MCF 10A (cell line): Measurements from ENCODE around the gene GRIP1. TPM values are rescaled to one million over a fixed set of nuclear protein-coding genes. Genes with fewer than 3 reads are reported as not detected.

ENCODE experiments used
- BruUV-seq: library from RNA; stranded (reverse); fragments of 400-500 nt; replicated peaks from 2 replicates; lab custom pipeline; 2021; lab: Mats Ljungman, UMichigan
- CTCF ChIA-PET: fragments of 300-600 bp; sonication (Branson Sonifier 250); formaldehyde crosslinking; extraction: SDS; loops from one replicate; lab custom pipeline; 2021; ENCODE audit warnings: antibody characterized with exemption, inconsistent platforms; lab: Yijun Ruan, JAX
- POLR2A ChIA-PET: fragments of 300-600, 350-650 bp; sonication (Branson Sonifier 250); formaldehyde crosslinking; extraction: SDS; loops from one replicate; lab custom pipeline; 2020; ENCODE audit warnings: antibody characterized with exemption, inconsistent platforms; lab: Yijun Ruan, JAX
- DNase-seq: peaks from one replicate; pipeline ENCODE4 v3.0.0-alpha.2; 2018; ENCODE audit not compliant: unreplicated experiment
- H3K27ac Mint-ChIP-seq: one replicate; pipeline ENCODE4 v1.8.0; 2022; ENCODE audit warnings: mild to moderate bottlenecking, low read depth, mixed read lengths; ENCODE audit not compliant: unreplicated experiment
- H3K27me3 Mint-ChIP-seq: one replicate; pipeline ENCODE4 v1.8.0; 2022; ENCODE audit warnings: mixed read lengths; ENCODE audit not compliant: insufficient read depth, unreplicated experiment
- H3K36me3 Mint-ChIP-seq: one replicate; pipeline ENCODE4 v1.8.0; 2022; ENCODE audit warnings: mild to moderate bottlenecking, moderate library complexity, mixed read lengths; ENCODE audit not compliant: insufficient read depth, unreplicated experiment
- H3K4me1 Mint-ChIP-seq: one replicate; pipeline ENCODE4 v1.8.0; 2022; ENCODE audit warnings: mixed read lengths; ENCODE audit not compliant: insufficient read depth, unreplicated experiment
- H3K4me3 Mint-ChIP-seq: one replicate; pipeline ENCODE4 v1.8.0; 2022; ENCODE audit warnings: mild to moderate bottlenecking, moderate library complexity, mixed read lengths; ENCODE audit not compliant: unreplicated experiment
- H3K9me3 Mint-ChIP-seq: one replicate; pipeline ENCODE4 v1.8.0; 2022; ENCODE audit warnings: mixed read lengths; ENCODE audit not compliant: unreplicated experiment
- intact Hi-C: fragments of 100-400 bp; cut with micrococcal nuclease; formaldehyde crosslinking; loops from 2 replicates; pipeline ENCODE4 v1.14.1; 2022
- total RNA-seq: library from RNA; stranded (reverse); gene quantifications from 2 replicates; pipeline ENCODE4 v1.2.3, GENCODE V29; 2022
- TF ChIP-seq, protein P1 (sequence below): fragments of 200-600 bp; IDR thresholded peaks from one replicate; pipeline ENCODE4 v1.8.0; 2022; ENCODE audit warnings: antibody characterized with exemption, mild to moderate bottlenecking; ENCODE audit not compliant: unreplicated experiment

The GRIP1 gene
- total RNA-seq, 1 experiment from 2014 or later = 8.2 TPM

DNA sequence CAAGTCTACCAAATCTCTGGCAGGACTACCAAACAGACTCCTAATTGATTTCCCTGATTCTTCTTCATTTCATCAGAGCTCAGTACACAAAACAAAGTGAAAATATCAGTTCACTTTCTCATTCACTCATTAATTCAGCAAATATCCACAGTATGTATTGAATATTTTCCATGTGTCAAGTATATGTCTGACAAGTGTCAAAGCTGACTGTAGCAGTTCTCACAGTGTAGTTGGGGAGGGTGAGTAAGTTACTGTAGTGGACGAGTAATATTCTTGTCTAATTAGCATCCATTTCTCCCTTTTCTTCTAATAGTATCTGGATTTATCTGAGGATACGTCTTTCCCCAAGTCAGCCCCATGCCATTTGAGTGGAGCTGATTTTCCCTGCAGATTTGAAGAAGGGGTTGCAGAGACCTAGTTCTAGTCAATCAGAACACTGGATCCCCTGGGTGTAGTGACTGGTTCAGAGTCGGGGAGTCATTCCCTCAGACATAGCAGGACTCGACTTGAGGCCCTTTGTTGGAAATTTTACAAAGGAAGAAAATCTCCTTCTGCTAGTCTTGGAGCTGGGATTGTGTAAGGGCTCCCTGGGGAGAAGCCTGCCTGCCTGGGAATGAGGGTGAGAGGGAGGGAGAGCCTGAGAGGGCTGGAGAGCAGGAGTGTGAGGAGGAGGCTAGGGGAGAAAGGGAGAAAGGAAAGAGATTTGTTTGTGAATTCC lies 51.4 kb downstream of the GRIP1 start:
- Mint-ChIP-seq H3K9me3 (no peaks in the 10 kb centered on the region), H3K4me1 (no peaks in the 10 kb centered on the region), H3K36me3 (no peaks in the 10 kb centered on the region), H3K27me3 (no peaks in the 10 kb centered on the region), H3K27ac (no peak overlapping the region), H3K4me3 (no peak overlapping the region)
- TF ChIP-seq, protein P1, sequence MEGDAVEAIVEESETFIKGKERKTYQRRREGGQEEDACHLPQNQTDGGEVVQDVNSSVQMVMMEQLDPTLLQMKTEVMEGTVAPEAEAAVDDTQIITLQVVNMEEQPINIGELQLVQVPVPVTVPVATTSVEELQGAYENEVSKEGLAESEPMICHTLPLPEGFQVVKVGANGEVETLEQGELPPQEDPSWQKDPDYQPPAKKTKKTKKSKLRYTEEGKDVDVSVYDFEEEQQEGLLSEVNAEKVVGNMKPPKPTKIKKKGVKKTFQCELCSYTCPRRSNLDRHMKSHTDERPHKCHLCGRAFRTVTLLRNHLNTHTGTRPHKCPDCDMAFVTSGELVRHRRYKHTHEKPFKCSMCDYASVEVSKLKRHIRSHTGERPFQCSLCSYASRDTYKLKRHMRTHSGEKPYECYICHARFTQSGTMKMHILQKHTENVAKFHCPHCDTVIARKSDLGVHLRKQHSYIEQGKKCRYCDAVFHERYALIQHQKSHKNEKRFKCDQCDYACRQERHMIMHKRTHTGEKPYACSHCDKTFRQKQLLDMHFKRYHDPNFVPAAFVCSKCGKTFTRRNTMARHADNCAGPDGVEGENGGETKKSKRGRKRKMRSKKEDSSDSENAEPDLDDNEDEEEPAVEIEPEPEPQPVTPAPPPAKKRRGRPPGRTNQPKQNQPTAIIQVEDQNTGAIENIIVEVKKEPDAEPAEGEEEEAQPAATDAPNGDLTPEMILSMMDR = no peak
- no TSS peak for BruUV-seq
- CTCF ChIA-PET = interaction anchor here (1.0 kb wide), 1 partner anchor 16 kb away, joined by 3 read pairs; no protein-coding TSS in a partner anchor
- POLR2A ChIA-PET = interaction anchor here (0.6 kb wide), 1 partner anchor 35 kb away, joined by 3 read pairs; no protein-coding TSS in a partner anchor
- no peak for DNase-seq
- intact Hi-C loops = no loop called here

DNA sequence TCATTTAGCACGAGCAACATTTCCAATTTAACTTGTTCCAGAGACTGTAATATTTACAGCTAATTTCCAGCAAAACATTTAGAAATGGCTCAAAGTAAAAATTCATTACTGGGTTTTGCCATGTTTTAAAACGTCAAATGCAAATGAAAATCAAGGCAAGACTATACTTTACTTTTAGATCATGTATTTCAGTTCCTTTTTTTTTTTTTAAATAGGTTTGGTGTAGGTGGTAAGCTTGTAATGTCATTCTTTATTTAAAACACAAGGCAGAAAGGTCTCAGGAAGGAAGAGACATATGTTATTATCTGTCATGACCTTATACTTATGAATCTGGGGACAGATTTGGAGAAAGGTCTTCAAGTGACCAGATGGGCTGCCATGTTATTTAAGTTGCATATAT lies 54.1 kb downstream of the GRIP1 start:
- ChIA-PET POLR2A (no interaction called here), CTCF (interaction anchor here (0.6 kb wide), 1 partner anchor 66 kb away, joined by 6 read pairs; no protein-coding TSS in a partner anchor)
- DNase-seq = no peak
- Mint-ChIP-seq H3K9me3 (no peaks in the 10 kb centered on the region), H3K4me1 (peaks cover 15% of the 10 kb centered on the region), H3K27me3 (no peaks in the 10 kb centered on the region), H3K4me3 (no peak overlapping the region), H3K36me3 (no peaks in the 10 kb centered on the region), H3K27ac (no peak overlapping the region)
- intact Hi-C loops = no loop called here
- TF ChIP-seq, protein P1 = no peak
- BruUV-seq = no TSS peak

DNA sequence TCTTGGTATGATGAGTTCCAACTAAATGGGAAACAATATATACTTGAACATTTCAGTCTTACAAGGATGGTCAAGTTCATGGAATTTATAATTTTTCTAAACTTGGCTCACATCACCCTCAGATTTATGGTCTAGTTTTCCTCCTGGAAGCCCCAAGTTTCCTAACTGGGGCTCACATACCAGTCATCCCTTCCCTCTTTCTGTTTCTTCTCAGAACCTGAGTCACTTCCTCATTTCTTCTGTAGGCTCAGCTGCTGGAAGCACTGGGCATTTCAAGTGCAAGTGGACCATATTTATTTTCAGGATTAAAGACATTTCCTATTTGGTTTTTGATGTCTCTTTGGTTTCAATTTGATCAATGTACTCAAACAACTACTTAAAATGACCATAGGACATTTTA lies 55.4 kb downstream of the GRIP1 start:
- Mint-ChIP-seq H3K36me3 (no peaks in the 10 kb centered on the region), H3K4me3 (no peak overlapping the region), H3K27ac (no peak overlapping the region), H3K27me3 (no peaks in the 10 kb centered on the region), H3K4me1 (peaks cover 15% of the 10 kb centered on the region), H3K9me3 (no peaks in the 10 kb centered on the region)
- intact Hi-C loops = no loop called here
- TF ChIP-seq, protein P1 = no peak
- DNase-seq = no peak
- BruUV-seq = no TSS peak
- ChIA-PET POLR2A (interaction anchor here (0.7 kb wide), 1 partner anchor 47 kb away, joined by 3 read pairs; no protein-coding TSS in a partner anchor), CTCF (no interaction called here)

DNA sequence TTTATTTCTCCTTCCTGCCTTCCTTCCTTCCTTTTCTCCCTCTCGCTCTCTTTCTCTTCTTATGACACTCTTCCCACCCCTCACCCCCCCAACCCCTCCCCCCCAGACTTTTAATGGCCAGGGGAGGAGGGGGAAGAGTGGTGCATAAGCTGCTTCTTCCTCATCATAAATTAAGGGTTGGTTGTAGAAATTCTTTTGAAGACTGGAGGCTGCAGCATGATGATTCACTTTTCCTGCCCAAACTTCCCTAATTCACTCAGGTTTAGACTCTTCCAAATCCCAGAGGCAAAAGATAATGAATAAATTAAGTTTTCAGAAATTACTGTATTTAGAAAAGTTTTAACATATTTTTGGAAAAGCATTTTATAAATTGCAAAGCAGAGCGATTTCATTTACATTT lies 58.2 kb downstream of the GRIP1 start:
- ChIA-PET POLR2A (no interaction called here), CTCF (interaction anchor here (0.7 kb wide), 1 partner anchor 10 kb away, joined by 3 read pairs; no protein-coding TSS in a partner anchor)
- H3K27ac Mint-ChIP-seq = no peak overlapping the region
- TF ChIP-seq, protein P1 = no peak
- no TSS peak for BruUV-seq
- DNase-seq = no peak
- intact Hi-C loops = no loop called here
- peaks cover 15% of the 10 kb centered on the region for H3K4me1 Mint-ChIP-seq
- no peaks in the 10 kb centered on the region for H3K36me3 Mint-ChIP-seq
- H3K27me3 Mint-ChIP-seq = no peaks in the 10 kb centered on the region
- no peak overlapping the region for H3K4me3 Mint-ChIP-seq
- no peaks in the 10 kb centered on the region for H3K9me3 Mint-ChIP-seq
